BJ (cell line): ENCODE measurements around the gene SDHB. TPM values are rescaled to one million over a fixed set of nuclear protein-coding genes. Genes with fewer than 3 reads are reported as not detected.

ENCODE experiments used
- CTCF ChIA-PET: fragments of 350-600 bp; formaldehyde crosslinking; extraction: SDS; loops from one replicate; lab custom pipeline; 2021; ENCODE audit warnings: antibody characterized with exemption, inconsistent platforms; lab: Yijun Ruan, JAX
- POLR2A ChIA-PET: fragments of 300-600 bp; sonication (Branson Sonifier 250); formaldehyde crosslinking; extraction: SDS; loops from one replicate; lab custom pipeline; 2021; ENCODE audit warnings: antibody characterized with exemption; lab: Charles Lee
- DNase-seq: peaks from one replicate; pipeline ENCODE4 v3.0.0-alpha.2; 2011; ENCODE audit warnings: low read depth
- H3K27me3 ChIP-seq: 2 replicates; pipeline ENCODE4 v1.6.0; 2011; ENCODE audit warnings: low read length; ENCODE audit not compliant: control insufficient read depth, insufficient read depth
- H3K36me3 ChIP-seq: 2 replicates; pipeline ENCODE4 v1.5.1; 2011; ENCODE audit warnings: low read length; ENCODE audit not compliant: control insufficient read depth, insufficient read depth
- H3K4me3 ChIP-seq: 2 replicates; pipeline ENCODE4 v1.5.1; 2011; ENCODE audit warnings: low read depth, mild to moderate bottlenecking, control low read depth, low read length
- polyA plus RNA-seq: library from polyadenylated mRNA; depleted of rRNA; stranded (reverse); fragments of >200 nt; gene quantifications from 2 replicates; pipeline ENCODE4 v1.2.3, GENCODE V29; 2011
- TF ChIP-seq, protein P1 (sequence below): IDR thresholded peaks from 2 replicates; pipeline ENCODE4 v1.5.1; 2011; ENCODE audit warnings: low read depth, mild to moderate bottlenecking, control low read depth, inconsistent platforms, low read length, moderate library complexity; ENCODE audit not compliant: insufficient read depth

Gene SDHB
- polyA plus RNA-seq, 1 experiment: 115 TPM

DNA sequence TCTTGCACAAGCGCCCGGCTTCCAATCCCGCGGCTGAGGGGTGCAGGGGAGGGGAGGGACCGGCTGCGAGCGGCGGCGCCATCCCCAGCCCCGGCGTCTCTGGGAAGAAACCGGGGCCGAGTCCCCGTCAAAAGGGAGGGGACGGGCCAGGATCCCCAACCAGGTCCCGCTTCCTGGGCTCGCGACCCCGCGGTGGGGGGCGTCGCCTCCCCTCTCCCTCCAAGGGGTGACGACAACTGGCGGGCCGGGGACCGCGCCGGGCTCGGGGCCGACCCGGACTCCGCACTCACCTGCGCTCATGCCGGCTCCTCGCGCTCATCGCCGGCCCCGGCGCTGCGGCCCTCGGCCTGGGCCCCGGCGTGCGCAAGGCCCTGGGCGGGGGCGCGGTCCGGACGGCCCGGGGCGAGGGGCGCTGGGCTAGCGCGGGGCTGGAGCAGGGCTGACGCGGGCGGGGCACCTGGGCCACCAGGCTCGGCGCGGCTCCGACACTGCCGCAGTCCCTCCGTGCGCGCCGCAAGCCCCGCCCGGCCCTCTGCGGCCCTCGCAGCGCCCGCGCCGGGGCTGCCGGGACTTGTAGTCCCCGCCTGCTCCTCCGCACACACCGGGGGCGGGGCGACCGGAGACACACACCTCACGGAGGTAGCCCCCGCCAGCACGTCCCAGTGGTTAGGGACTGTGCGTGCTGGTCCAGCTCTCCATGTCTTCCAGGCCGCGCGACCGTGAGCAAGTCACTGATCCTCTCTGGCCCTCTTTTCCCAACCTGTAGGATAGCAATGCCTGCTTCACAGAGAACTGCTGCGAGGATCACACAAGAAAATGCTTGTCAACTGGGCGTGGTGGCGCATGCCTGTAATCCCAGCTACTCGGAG is 42.2 kb downstream of the SDHB start, which contains the start of gene ATP13A2:
ATP13A2 (minus strand) TSS at position 490 of the 869 bp plus-strand sequence; CDS start at position 300, 190 bp downstream.
- no peaks in the 10 kb centered on the region for H3K36me3 ChIP-seq
- TF ChIP-seq, protein P1, sequence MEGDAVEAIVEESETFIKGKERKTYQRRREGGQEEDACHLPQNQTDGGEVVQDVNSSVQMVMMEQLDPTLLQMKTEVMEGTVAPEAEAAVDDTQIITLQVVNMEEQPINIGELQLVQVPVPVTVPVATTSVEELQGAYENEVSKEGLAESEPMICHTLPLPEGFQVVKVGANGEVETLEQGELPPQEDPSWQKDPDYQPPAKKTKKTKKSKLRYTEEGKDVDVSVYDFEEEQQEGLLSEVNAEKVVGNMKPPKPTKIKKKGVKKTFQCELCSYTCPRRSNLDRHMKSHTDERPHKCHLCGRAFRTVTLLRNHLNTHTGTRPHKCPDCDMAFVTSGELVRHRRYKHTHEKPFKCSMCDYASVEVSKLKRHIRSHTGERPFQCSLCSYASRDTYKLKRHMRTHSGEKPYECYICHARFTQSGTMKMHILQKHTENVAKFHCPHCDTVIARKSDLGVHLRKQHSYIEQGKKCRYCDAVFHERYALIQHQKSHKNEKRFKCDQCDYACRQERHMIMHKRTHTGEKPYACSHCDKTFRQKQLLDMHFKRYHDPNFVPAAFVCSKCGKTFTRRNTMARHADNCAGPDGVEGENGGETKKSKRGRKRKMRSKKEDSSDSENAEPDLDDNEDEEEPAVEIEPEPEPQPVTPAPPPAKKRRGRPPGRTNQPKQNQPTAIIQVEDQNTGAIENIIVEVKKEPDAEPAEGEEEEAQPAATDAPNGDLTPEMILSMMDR: no peak
- peak within 1 kb of the TSS; percentile 70 for H3K4me3 ChIP-seq
- no peaks in the 10 kb centered on the region for H3K27me3 ChIP-seq
- CTCF ChIA-PET: interaction anchor here (1.8 kb wide), 1 partner anchor 51 kb away, joined by 4 read pairs; no protein-coding TSS in a partner anchor
- POLR2A ChIA-PET: no interaction called here
- DNase-seq: no peak

DNA sequence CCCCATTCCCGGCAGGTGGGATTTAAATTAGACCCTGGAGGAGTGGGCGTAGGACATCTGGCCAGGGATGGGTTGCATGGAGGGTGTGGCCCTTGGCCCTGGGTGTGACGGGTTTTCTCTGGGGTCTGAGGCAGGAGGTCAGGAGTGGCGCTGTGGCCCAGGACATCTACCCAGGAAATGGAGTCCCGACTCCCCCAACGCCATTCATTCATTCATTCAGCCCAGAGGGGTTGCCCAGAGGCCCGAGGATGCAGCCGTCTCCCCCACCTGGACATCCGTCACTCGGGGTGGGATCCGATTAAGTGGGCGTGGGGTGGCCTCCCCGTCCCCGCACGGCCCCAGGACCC is 42.8 kb downstream of the SDHB start:
- no peaks in the 10 kb centered on the region for H3K36me3 ChIP-seq
- TF ChIP-seq, protein P1: no peak
- DNase-seq: no peak
- H3K4me3 ChIP-seq: peak overlapping the region; percentile 70
- H3K27me3 ChIP-seq: no peaks in the 10 kb centered on the region
- CTCF ChIA-PET: interaction anchor here (0.8 to 1.9 kb wide), 4 partner anchors 24 to 59 kb away, joined by 3 to 10 read pairs (median 6); no protein-coding TSS in a partner anchor
- POLR2A ChIA-PET: interaction anchor here (1.0 kb wide), 1 partner anchor 59 kb away, joined by 3 read pairs; no protein-coding TSS in a partner anchor

DNA sequence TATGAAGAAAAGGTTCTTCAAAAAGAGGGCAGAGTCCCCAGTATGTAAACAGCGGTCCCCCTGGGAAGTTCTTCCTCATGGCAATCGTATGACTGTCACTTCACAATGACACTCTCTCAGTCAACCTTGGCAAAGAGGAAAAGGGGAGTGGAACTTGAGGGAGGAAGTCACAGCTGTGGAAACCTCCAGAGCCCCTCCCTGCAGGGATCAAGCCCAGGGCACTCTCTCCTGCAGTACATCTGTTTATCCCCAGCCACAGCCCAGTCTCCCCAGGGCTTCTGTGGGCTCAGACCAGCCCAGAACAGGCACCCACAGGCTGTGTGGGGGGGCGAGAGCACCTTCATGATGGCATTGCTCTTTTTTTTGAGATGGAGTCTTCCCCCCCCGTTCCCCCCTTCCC is 44.1 kb downstream of the SDHB start:
- DNase-seq: no peak
- H3K4me3 ChIP-seq: no peak overlapping the region
- peaks cover 2% of the 10 kb centered on the region for H3K36me3 ChIP-seq
- CTCF ChIA-PET: interaction anchor here (1.0 to 1.9 kb wide), 3 partner anchors 8 to 58 kb away, joined by 3 to 10 read pairs (median 6); no protein-coding TSS in a partner anchor
- TF ChIP-seq, protein P1: no peak
- POLR2A ChIA-PET: no interaction called here
- H3K27me3 ChIP-seq: no peaks in the 10 kb centered on the region

DNA sequence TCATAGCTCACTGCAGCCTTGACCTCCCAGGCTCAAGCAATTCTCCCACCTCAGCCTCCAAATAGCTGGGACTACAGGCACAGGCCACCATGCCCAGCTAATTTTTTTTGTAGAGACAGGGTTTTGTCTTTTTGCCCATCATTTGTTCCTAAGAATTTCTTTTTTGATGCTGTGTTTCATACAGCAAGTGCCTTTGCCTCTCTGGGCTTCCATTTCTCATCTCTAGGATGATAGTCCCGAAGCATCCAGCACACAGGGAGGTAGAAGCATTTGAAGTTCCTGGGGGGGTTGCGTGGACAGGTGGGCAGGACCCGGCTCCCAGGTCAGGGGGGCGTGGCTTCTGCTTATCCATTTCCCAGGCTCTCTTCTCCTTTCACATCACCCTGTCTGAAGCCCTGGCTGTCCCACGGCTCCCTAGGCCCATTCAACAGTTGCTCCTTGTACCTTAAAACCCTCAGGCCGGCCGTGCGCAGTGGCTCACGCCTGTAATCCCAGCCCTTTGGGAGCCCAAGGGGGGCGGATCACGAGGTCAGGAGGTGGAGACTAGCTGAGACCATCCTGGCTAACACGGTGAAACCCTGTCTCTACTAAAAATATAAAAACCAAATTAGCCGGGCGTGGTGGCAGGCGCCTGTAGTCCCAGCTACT is 45.5 kb downstream of the SDHB start:
- POLR2A ChIA-PET: interaction anchor here (0.7 kb wide), 1 partner anchor 29 kb away, joined by 3 read pairs; no protein-coding TSS in a partner anchor
- Histone ChIP-seq H3K36me3 (peaks cover 2% of the 10 kb centered on the region), H3K4me3 (no peak overlapping the region), H3K27me3 (no peaks in the 10 kb centered on the region)
- TF ChIP-seq, protein P1: no peak
- no peak for DNase-seq
- CTCF ChIA-PET: no interaction called here

DNA sequence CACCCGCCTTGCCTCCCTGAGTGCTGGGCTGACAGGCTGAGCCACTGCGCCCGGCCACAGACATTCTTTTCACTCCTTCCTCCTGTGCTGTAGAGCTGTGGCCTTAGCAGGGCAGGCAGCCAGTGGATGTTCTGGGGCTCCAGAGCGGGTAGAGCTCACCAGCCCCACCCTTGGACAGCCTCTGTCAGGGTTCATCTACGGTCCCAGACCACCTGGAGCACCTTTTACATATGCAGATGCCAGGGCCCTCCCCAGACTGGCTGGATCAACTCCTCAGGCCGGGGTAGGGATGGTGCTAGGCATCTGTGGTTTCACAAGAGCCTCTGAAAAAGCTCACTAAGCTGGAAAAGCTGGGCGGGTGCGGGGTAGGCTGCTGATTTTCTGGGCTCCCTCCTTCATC is 46.7 kb downstream of the SDHB start:
- Histone ChIP-seq H3K27me3 (no peaks in the 10 kb centered on the region), H3K4me3 (no peak overlapping the region), H3K36me3 (peaks cover 8% of the 10 kb centered on the region)
- CTCF ChIA-PET: interaction anchor here (1.4 kb wide), 1 partner anchor 47 kb away, joined by 5 read pairs; no protein-coding TSS in a partner anchor
- POLR2A ChIA-PET: no interaction called here
- TF ChIP-seq, protein P1: no peak
- no peak for DNase-seq
